IMR-90 (cell line): Measurements from ENCODE around the gene FAM209B.

Source experiments
- BHLHE40 ChIP-seq: fragments of 150-350 bp; IDR thresholded peaks from 2 replicates; pipeline ENCODE4 v1.6.1; 2016; ENCODE audit warnings: mild to moderate bottlenecking, low read depth, low read length
- FOS ChIP-seq: fragments of 150-350 bp; IDR thresholded peaks from 2 replicates; pipeline ENCODE4 v1.6.1; 2016; ENCODE audit warnings: low read depth, low read length
- MAZ ChIP-seq: IDR thresholded peaks from 2 replicates; pipeline ENCODE4 v1.6.1; 2012; ENCODE audit warnings: low read depth, mild to moderate bottlenecking, low read length, improper control_type of control experiment, moderate library complexity, borderline replicate concordance
- MXI1 ChIP-seq: IDR thresholded peaks from 2 replicates; pipeline ENCODE4 v1.6.1; 2012; ENCODE audit warnings: low read depth, mild to moderate bottlenecking, low read length, moderate library complexity, borderline replicate concordance
- NFE2L2 ChIP-seq: fragments of 150-350 bp; IDR thresholded peaks from 2 replicates; pipeline ENCODE4 v1.6.1; 2016; ENCODE audit warnings: low read depth, mild to moderate bottlenecking, low read length
- POLR2A ChIP-seq: IDR thresholded peaks from 2 replicates; pipeline ENCODE4 v1.6.1; 2012; ENCODE audit warnings: mild to moderate bottlenecking, low read depth, low read length
- RAD21 ChIP-seq: IDR thresholded peaks from 2 replicates; pipeline ENCODE4 v1.6.1; 2012; ENCODE audit warnings: low read length, improper control_type of control experiment
- RCOR1 ChIP-seq: IDR thresholded peaks from 2 replicates; pipeline ENCODE4 v1.6.1; 2012; ENCODE audit warnings: mild to moderate bottlenecking, low read length, improper control_type of control experiment; ENCODE audit not compliant: insufficient replicate concordance
- RFX5 ChIP-seq: IDR thresholded peaks from 2 replicates; pipeline ENCODE4 v1.8.0; 2012; ENCODE audit warnings: low read depth, mild to moderate bottlenecking, low read length, moderate library complexity
- SMC3 ChIP-seq: fragments of 150-350 bp; IDR thresholded peaks from 2 replicates; pipeline ENCODE4 v1.6.1; 2016; ENCODE audit warnings: low read depth, mild to moderate bottlenecking, antibody characterized with exemption, low read length, moderate library complexity
- TF ChIP-seq, protein P1 (sequence below): fragments of 150-350 bp; IDR thresholded peaks from 2 replicates; pipeline ENCODE4 v1.6.1; 2016; ENCODE audit warnings: low read depth, mild to moderate bottlenecking, low read length, moderate library complexity, borderline replicate concordance
- TF ChIP-seq, protein P2 (sequence below): conservative IDR thresholded peaks from 2 replicates; pipeline ENCODE4 v1.5.1; 2012; ENCODE audit warnings: mild to moderate bottlenecking, low read depth, low read length, improper control_type of control experiment
- TF ChIP-seq, protein P3 (sequence below): fragments of 150-350 bp; IDR thresholded peaks from 2 replicates; pipeline ENCODE4 v1.6.1; 2017; ENCODE audit warnings: mild to moderate bottlenecking, antibody characterized with exemption, low read length, low read depth

DNA sequence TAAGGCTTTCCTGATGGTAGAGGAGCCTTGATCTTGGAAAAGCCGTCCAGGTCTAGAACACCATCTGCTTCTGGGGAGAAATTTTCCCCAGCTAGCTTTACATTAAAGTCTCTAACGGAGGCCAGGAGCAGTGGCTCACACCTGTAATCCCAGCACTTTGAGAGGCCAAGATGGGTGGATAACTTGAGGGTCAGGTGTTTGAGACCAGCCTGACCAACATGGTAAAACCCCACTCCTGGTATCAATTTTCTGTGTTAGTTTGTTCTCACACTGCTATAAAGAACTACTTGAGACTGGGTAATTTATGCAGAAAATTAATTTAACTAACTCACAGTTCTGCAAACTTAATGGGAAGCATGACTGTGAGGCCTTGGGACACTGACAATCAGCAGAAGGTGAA is 37.8 kb downstream of the FAM209B start:
- TF ChIP-seq, protein P1, sequence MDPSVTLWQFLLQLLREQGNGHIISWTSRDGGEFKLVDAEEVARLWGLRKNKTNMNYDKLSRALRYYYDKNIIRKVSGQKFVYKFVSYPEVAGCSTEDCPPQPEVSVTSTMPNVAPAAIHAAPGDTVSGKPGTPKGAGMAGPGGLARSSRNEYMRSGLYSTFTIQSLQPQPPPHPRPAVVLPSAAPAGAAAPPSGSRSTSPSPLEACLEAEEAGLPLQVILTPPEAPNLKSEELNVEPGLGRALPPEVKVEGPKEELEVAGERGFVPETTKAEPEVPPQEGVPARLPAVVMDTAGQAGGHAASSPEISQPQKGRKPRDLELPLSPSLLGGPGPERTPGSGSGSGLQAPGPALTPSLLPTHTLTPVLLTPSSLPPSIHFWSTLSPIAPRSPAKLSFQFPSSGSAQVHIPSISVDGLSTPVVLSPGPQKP: no peak
- TF ChIP-seq POLR2A (no peak), MXI1 (no peak), BHLHE40 (no peak), SMC3 (no peak), RAD21 (no peak), NFE2L2 (no peak), MAZ (no peak), RCOR1 (no peak), RFX5 (no peak), FOS (no peak)
- TF ChIP-seq, protein P2, sequence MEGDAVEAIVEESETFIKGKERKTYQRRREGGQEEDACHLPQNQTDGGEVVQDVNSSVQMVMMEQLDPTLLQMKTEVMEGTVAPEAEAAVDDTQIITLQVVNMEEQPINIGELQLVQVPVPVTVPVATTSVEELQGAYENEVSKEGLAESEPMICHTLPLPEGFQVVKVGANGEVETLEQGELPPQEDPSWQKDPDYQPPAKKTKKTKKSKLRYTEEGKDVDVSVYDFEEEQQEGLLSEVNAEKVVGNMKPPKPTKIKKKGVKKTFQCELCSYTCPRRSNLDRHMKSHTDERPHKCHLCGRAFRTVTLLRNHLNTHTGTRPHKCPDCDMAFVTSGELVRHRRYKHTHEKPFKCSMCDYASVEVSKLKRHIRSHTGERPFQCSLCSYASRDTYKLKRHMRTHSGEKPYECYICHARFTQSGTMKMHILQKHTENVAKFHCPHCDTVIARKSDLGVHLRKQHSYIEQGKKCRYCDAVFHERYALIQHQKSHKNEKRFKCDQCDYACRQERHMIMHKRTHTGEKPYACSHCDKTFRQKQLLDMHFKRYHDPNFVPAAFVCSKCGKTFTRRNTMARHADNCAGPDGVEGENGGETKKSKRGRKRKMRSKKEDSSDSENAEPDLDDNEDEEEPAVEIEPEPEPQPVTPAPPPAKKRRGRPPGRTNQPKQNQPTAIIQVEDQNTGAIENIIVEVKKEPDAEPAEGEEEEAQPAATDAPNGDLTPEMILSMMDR: no peak
- TF ChIP-seq, protein P3, sequence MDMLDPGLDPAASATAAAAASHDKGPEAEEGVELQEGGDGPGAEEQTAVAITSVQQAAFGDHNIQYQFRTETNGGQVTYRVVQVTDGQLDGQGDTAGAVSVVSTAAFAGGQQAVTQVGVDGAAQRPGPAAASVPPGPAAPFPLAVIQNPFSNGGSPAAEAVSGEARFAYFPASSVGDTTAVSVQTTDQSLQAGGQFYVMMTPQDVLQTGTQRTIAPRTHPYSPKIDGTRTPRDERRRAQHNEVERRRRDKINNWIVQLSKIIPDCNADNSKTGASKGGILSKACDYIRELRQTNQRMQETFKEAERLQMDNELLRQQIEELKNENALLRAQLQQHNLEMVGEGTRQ: no peak
